BLaER1 treated with 17β-estradiol and CSF1 and Interleukin-3, amounts not matched to agents 10 nM and 100 nM (cell line): Measurements from ENCODE around the gene GALNTL6.

Source experiments
- H3K27ac ChIP-seq, 11 experiments: shearing (Covaris generic); formaldehyde crosslinking; 2 replicates each; pipeline ENCODE4 v1.8.1; 2022
- H3K27me3 ChIP-seq, 11 experiments: shearing (Covaris generic); formaldehyde crosslinking; 2 replicates each; pipeline ENCODE4 v1.8.1; 2022
- H3K36me3 ChIP-seq, 11 experiments: shearing (Covaris generic); formaldehyde crosslinking; 2 replicates each; pipeline ENCODE4 v1.8.1; 2022
- H3K4me1 ChIP-seq, 10 experiments: shearing (Covaris generic); formaldehyde crosslinking; 2 replicates each; pipeline ENCODE4 v1.8.1; 2022
- H3K4me2 ChIP-seq, 11 experiments: shearing (Covaris generic); formaldehyde crosslinking; 2 replicates each; pipeline ENCODE4 v1.8.1; 2022
- H3K4me3 ChIP-seq, 10 experiments: shearing (Covaris generic); formaldehyde crosslinking; 2 replicates each; pipeline ENCODE4 v1.8.1; 2022
- H3K9ac ChIP-seq, 11 experiments: shearing (Covaris generic); formaldehyde crosslinking; 2 replicates each; pipeline ENCODE4 v1.8.1; 2022
- H3K9me3 ChIP-seq, 11 experiments: shearing (Covaris generic); formaldehyde crosslinking; replicated peaks in 1 of 11; 2 replicates each; pipeline ENCODE4 v1.8.1; 2022
- H4K20me1 ChIP-seq, 11 experiments: shearing (Covaris generic); formaldehyde crosslinking; 2 replicates each; pipeline ENCODE4 v1.8.1; 2022
- Cebpa-rat ChIP-seq, 11 experiments: shearing (Covaris generic); IDR thresholded peaks; 2 replicates each; pipeline ENCODE4 v1.8.1; 2022

The GALNTL6 gene

GRCh38 chr4:172844556-172844955 lies 1031.4 kb downstream of the GALNTL6 start:
- H3K36me3 ChIP-seq, result no peaks in the 10 kb centered on the region
- H3K4me2 ChIP-seq, result no peak overlapping the region
- H4K20me1 ChIP-seq, result no peaks in the 10 kb centered on the region
- H3K27me3 ChIP-seq, result no peaks in the 10 kb centered on the region
- no peak overlapping the region for H3K4me3 ChIP-seq
- H3K9ac ChIP-seq, result no peak overlapping the region
- no peaks in the 10 kb centered on the region for H3K9me3 ChIP-seq
- no peak overlapping the region for H3K27ac ChIP-seq
- H3K4me1 ChIP-seq, result peaks cover 0 to 13% (median 0%) of the 10 kb centered on the region in 10 experiments; a peak in 4 of 20 replicates
- no peak for TF ChIP-seq Cebpa-rat (IDR thresholded peaks at IDR 0.05)

- Histone ChIP-seq H3K4me1 (peaks cover 0 to 6% (median 0%) of the 10 kb centered on the region in 10 experiments; a peak in 4 of 20 replicates), H3K4me3 (no peak overlapping the region), H3K27me3 (no peaks in the 10 kb centered on the region), H3K9me3 (no peaks in the 10 kb centered on the region), H3K9ac (no peak overlapping the region), H3K4me2 (no peak overlapping the region), H3K36me3 (no peaks in the 10 kb centered on the region), H4K20me1 (no peaks in the 10 kb centered on the region), H3K27ac (no peak overlapping the region)
- no peak for TF ChIP-seq Cebpa-rat (IDR thresholded peaks at IDR 0.05)
Observed at GRCh38 chr4:172845281-172845680, 1032.1 kb downstream of the GALNTL6 start.

- Histone ChIP-seq H3K36me3 (no peaks in the 10 kb centered on the region), H3K4me2 (peak overlapping the region in 2 of 11 experiments; percentile 7 to 46; a peak in 2 of 22 replicates), H4K20me1 (no peaks in the 10 kb centered on the region), H3K27ac (no peak overlapping the region), H3K4me1 (peaks cover 0 to 9% (median 0%) of the 10 kb centered on the region in 10 experiments; a peak in 3 of 20 replicates), H3K27me3 (no peaks in the 10 kb centered on the region), H3K9me3 (no peaks in the 10 kb centered on the region), H3K4me3 (no peak overlapping the region), H3K9ac (no peak overlapping the region)
- no peak for TF ChIP-seq Cebpa-rat (IDR thresholded peaks at IDR 0.05)
Observed at GRCh38 chr4:172850838-172851237, 1037.6 kb downstream of the GALNTL6 start.

GRCh38 chr4:172851534-172851933 lies 1038.3 kb downstream of the GALNTL6 start:
- Histone ChIP-seq H3K36me3 (no peaks in the 10 kb centered on the region), H3K9ac (no peak overlapping the region), H3K9me3 (no peaks in the 10 kb centered on the region), H3K27me3 (no peaks in the 10 kb centered on the region), H3K27ac (no peak overlapping the region), H3K4me3 (no peak overlapping the region), H3K4me2 (no peak overlapping the region), H4K20me1 (no peaks in the 10 kb centered on the region), H3K4me1 (peaks cover 0 to 9% (median 0%) of the 10 kb centered on the region in 10 experiments; a peak in 3 of 20 replicates)
- TF ChIP-seq Cebpa-rat (IDR thresholded peaks at IDR 0.05), result no peak

GRCh38 chr4:172857026-172857425 lies 1043.8 kb downstream of the GALNTL6 start:
- H3K4me3 ChIP-seq, result no peak overlapping the region
- H3K9me3 ChIP-seq, result peaks cover 0 to 7% (median 2%) of the 10 kb centered on the region in 11 experiments; a peak in 9 of 22 replicates
- no peak overlapping the region for H3K9ac ChIP-seq
- no peaks in the 10 kb centered on the region for H3K4me1 ChIP-seq
- no peaks in the 10 kb centered on the region for H3K36me3 ChIP-seq
- TF ChIP-seq Cebpa-rat (IDR thresholded peaks at IDR 0.05), result no peak
- H4K20me1 ChIP-seq, result no peaks in the 10 kb centered on the region
- H3K27ac ChIP-seq, result no peak overlapping the region
- H3K4me2 ChIP-seq, result no peak overlapping the region
- no peaks in the 10 kb centered on the region for H3K27me3 ChIP-seq

GRCh38 chr4:172858731-172859230 lies 1045.6 kb downstream of the GALNTL6 start:
- no peak overlapping the region for H3K27ac ChIP-seq
- peaks cover 17 to 24% (median 19%) of the 10 kb centered on the region in 11 experiments for H3K9me3 ChIP-seq
- H3K4me2 ChIP-seq, result no peak overlapping the region
- H3K27me3 ChIP-seq, result no peaks in the 10 kb centered on the region
- no peak overlapping the region for H3K9ac ChIP-seq
- H3K4me3 ChIP-seq, result no peak overlapping the region
- no peak for TF ChIP-seq Cebpa-rat (IDR thresholded peaks at IDR 0.05)
- H3K4me1 ChIP-seq, result no peaks in the 10 kb centered on the region
- no peaks in the 10 kb centered on the region for H4K20me1 ChIP-seq
- no peaks in the 10 kb centered on the region for H3K36me3 ChIP-seq

GRCh38 chr4:172865103-172865502 lies 1051.9 kb downstream of the GALNTL6 start:
- H3K36me3 ChIP-seq, result no peaks in the 10 kb centered on the region
- TF ChIP-seq Cebpa-rat (IDR thresholded peaks at IDR 0.05), result no peak
- H4K20me1 ChIP-seq, result no peaks in the 10 kb centered on the region

GRCh38 chr4:172865531-172866127 lies 1052.4 kb downstream of the GALNTL6 start:
- TF ChIP-seq Cebpa-rat (IDR thresholded peaks at IDR 0.05), result no peak
- Histone ChIP-seq H3K9ac (no peak overlapping the region), H4K20me1 (no peaks in the 10 kb centered on the region), H3K4me3 (no peak overlapping the region), H3K36me3 (no peaks in the 10 kb centered on the region), H3K27ac (no peak overlapping the region), H3K27me3 (no peaks in the 10 kb centered on the region), H3K4me1 (no peaks in the 10 kb centered on the region), H3K4me2 (no peak overlapping the region), H3K9me3 (peaks cover 19 to 29% (median 23%) of the 10 kb centered on the region in 11 experiments)

More at GRCh38 chr4:172865103-172865502, 1051.9 kb downstream of the GALNTL6 start:
- Histone ChIP-seq H3K27me3 (no peaks in the 10 kb centered on the region), H3K4me1 (no peaks in the 10 kb centered on the region), H3K9me3 (peaks cover 19 to 29% (median 23%) of the 10 kb centered on the region in 11 experiments), H3K27ac (no peak overlapping the region), H3K4me3 (no peak overlapping the region), H3K9ac (no peak overlapping the region), H3K4me2 (no peak overlapping the region)

- Histone ChIP-seq H3K27ac (no peak overlapping the region), H3K27me3 (no peaks in the 10 kb centered on the region), H3K9ac (no peak overlapping the region), H3K9me3 (peaks cover 19 to 28% (median 23%) of the 10 kb centered on the region in 11 experiments), H3K4me3 (no peak overlapping the region), H3K4me2 (no peak overlapping the region), H3K4me1 (no peaks in the 10 kb centered on the region), H3K36me3 (no peaks in the 10 kb centered on the region), H4K20me1 (no peaks in the 10 kb centered on the region)
- no peak for TF ChIP-seq Cebpa-rat (IDR thresholded peaks at IDR 0.05)
Observed at GRCh38 chr4:172866421-172866820, 1053.2 kb downstream of the GALNTL6 start.

- Histone ChIP-seq H3K4me3 (no peak overlapping the region), H3K4me1 (no peaks in the 10 kb centered on the region), H3K4me2 (no peak overlapping the region), H3K27me3 (no peaks in the 10 kb centered on the region), H3K9ac (no peak overlapping the region), H4K20me1 (no peaks in the 10 kb centered on the region), H3K27ac (no peak overlapping the region), H3K36me3 (no peaks in the 10 kb centered on the region), H3K9me3 (peaks cover 10 to 15% (median 13%) of the 10 kb centered on the region in 11 experiments)
- TF ChIP-seq Cebpa-rat (IDR thresholded peaks at IDR 0.05), result no peak
Observed at GRCh38 chr4:172867835-172868234, 1054.6 kb downstream of the GALNTL6 start.
